NCI-H2081 (cell line): ENCODE data around the gene INPP5D.
A peak's percentile ranks its signal among the peaks of the same experiment; 100 is the strongest.
"Not testable (repeated sequence)": the region's sequence is repeated elsewhere in the genome, so short reads cannot be mapped to it uniquely, and the experiment has no call there.

ENCODE experiments used
- DNase-seq, 2 experiments: peaks; one replicate each; lab custom pipeline; 2025; lab: John Stamatoyannopoulos, UW

INPP5D gene

DNA sequence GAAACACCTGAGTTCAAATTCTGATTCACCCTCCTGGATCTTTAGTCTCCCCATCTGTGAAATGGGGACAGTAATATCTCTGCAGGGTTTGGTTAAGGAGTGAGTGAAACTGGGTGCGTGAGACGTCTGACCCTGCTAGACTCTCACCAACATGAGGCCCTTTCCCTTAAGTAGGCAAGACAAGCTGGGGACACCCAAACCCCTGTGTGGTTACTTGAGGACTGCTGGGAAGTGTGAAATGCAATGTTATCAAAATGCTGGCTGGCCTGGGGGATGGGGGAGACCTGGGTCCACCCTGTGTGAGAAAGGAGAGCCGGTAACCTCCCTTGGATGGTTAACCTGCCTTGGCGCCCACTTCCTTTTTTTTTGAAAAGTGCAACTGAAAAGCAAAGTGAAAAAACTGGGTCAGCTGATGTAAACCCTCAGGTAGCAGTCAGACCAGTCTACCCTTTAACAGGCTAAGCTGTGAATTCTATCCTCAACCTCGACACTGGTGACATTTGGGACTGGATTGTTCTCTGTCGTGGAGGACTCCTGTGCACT is 82.3 kb downstream of the INPP5D start:
- DNase-seq, result no peak

DNA sequence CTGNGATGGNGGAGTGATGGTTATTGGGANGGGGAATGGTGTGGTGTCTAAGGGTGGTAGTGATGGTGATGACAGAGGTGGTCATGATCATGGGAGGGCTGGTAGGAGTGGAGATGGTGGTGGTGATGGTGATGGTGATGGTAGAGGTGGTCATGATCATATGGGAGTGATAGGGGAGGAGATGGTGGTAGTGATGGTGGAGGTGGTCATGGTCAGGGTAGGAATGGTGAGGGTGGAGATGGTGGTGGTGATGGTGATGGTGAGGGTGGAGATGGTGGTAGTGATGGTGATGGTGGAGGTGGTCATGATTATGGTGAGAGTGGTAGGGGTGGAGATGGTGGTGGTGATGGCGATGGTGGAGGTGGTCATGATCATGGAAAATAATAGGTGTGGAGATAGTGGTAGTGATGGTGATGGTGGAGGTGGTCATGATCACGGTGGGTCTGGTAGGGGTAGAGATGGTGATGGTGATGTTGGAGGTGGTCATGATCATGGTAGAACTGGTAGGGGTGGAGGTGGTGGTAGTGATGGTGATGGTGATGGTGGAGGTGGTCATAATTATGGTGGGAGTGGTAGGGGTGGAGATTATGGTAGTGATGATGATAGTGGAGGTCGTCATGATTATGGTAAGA is 83.7 kb downstream of the INPP5D start:
- DNase-seq, result no peak

- DNase-seq, result no peak
These were observed 85.6 kb downstream of the INPP5D start for GRCh38 chr2:233145726-233146125.

GRCh38 chr2:233146194-233146593 is 86.1 kb downstream of the INPP5D start:
- DNase-seq, result no peak

DNA sequence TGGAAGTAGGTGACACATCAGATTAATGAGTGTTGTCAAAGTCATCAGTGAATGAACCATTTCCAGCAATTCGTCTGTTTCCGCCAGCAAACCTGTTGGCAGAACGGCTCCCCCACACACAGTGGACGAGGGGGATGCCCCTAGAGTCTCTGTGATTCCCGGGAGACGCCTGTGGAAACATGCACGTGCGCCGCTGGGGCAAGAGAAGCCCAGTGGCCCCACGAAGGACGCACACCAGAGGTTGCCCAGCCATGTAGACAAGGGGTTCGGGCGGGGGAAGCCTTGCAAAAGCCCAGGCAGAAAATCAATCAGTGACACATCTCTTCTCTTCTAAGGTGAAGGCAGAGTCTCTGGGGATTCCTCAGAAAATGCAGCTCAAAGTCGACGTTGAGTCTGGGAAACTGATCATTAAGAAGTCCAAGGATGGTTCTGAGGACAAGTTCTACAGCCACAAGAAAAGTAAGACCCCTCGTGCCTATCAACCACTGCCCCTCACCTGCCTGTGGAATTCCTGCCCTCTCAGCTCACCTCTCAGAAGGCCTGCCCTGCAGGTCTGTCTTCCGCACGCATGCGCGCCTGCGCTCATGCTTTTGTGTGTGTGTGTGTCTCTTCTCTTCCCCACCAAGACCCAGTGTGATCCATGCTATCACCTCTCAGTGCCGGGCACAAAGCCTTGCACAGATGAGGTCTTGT is 87.1 kb downstream of the INPP5D start:
- no peak for DNase-seq

- no peak for DNase-seq
These were observed 87.7 kb downstream of the INPP5D start for GRCh38 chr2:233147829-233148167.

DNA sequence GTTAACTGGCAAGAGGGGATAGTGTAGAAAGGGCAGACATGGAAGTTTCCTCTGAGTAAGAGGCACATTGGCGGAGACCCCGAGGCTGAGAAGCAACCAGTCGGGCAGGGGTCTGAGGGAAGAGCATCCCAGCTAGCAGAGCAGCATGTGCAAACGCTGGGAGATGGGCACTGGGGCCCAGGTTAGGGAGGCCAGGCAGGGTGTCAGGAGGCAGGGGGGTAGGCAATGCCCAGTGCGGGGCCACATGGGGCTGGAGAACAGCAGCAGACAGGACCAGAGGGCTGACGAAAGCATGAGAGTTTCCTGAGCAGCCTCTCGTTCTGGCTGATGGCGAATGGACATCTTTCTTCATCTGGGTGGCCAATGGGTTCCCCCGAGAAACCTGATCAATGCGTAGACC is 88.2 kb downstream of the INPP5D start:
- no peak for DNase-seq

DNA sequence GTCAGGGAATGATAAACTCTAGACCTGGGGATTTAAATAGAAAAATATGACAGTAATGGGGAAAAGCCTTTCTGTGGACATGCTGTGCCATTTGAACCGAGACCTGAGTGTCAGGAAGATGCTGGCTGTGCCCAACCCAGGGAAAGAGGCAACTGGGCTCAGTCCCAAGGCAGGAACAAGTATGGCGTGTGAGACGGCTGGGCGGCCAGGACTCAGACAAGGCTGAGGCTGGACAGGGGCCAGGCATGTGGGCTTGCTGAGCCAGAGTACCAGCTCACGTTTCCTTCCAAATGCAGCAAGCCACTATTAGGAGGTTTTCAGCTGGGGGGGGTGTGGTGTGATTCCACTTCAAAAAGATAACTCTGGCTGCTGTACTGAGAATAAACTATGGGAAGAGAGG is 92.4 kb downstream of the INPP5D start:
- peak in 1 of 2 experiments; percentile 7 for DNase-seq

GRCh38 chr2:233153146-233153798 is 93.1 kb downstream of the INPP5D start:
- no peak for DNase-seq

- no peak for DNase-seq
These were observed 95.9 kb downstream of the INPP5D start for GRCh38 chr2:233156001-233156400.

DNA sequence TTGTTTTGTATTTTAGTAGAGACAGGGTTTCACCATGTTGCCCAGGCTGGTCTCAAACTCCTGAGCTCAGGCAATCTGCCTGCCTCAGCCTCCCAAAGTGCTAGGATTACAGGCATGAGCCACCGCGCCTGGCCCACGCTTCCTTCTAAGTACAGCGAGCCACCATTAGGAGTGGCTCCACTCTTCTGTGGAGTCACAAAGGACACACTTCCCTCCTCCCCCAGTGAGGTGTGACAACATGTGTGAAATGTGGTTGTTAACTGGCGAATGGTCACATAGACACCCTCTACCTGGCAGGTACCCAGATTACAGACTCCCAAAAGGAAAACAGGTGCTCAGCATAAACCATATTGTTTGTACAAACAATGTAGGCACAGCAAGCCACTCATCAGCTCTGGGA is 96.3 kb downstream of the INPP5D start:
- DNase-seq, result not testable (repeated sequence)

DNA sequence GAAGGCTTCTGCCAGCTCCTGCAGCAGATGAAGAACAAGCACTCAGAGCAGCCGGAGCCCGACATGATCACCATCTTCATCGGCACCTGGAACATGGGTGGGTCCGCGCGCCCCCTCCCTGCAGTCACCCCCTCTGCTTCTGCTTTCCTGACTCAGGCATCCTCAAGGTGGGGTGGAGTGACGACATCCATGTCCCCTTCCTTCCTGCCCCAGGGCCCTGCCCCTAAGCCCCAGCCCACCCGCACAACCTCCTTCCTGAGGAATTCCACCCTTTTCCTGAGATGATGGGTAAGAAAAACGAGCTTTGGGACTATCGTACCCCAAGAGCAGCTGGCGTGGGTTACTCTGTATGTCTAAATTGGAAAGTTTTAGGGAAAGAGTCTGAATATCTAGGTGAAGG is 101.6 kb downstream of the INPP5D start:
- no peak for DNase-seq

- no peak for DNase-seq
These were observed 102.6 kb downstream of the INPP5D start for GRCh38 chr2:233162770-233163169.

GRCh38 chr2:233163486-233164103 is 103.5 kb downstream of the INPP5D start:
- no peak for DNase-seq

- DNase-seq, result no peak
These were observed 104.0 kb downstream of the INPP5D start for GRCh38 chr2:233164128-233164635.

DNA sequence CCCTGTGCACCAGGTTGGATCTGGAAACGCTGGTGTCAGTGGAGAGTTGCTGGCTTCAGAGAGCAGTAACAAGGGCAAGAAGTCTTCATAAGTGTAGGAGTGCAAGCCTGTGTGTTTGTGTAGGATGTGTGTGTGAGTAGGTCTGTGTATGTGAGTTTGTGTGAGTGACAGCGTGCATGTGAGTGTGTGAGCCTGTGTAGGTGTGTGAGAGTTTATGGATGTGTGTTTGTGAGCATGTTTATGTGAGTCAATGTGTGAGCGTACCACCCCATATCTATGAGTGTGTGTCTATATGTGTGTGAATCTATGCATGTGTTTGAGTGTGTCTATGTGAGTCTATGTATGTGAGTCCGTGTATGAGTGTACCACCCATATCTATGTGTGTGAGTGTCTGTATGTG is 104.8 kb downstream of the INPP5D start:
- no peak for DNase-seq

GRCh38 chr2:233165543-233165894 is 105.4 kb downstream of the INPP5D start:
- DNase-seq, result no peak

DNA sequence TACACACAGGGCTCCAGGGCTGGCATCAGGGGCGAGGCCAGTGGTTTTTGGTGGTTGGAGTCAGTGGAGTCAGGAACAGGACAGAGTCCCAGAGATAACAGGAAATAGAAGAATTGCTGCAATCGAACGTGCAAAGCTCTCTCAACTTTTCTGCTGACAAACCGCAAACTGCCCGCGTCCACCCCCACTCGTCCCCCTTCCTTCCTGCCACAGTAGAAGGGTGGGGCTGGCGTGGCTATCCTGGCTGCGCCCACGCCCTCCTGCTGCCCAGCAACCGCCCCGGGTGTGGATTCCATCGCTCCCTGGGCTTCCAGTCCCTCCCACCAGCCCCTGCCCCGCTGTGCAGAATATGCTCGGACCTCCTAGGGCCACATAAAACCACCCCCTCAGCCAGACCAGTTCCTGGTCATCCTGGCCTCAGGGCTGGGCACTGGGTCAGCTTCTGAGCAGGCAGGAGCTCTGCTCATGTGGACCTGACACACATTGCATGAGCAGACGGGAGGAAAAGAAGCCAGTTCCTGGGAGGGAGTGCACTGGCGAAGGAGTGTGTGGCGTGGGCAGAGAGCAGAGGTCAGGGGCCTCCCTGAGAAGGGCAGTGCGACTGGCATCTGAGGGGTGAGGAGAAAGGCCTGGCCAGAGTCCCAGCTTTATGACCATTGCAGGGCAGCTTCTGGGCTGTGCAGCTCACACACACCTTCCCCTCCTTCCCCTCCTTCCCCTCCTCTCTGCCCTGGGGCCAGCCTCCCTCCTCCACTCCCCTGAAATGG is 105.9 kb downstream of the INPP5D start:
- DNase-seq, result no peak

GRCh38 chr2:233168445-233168844 is 108.3 kb downstream of the INPP5D start:
- DNase-seq, result no peak

GRCh38 chr2:233168919-233169318 is 108.8 kb downstream of the INPP5D start:
- DNase-seq, result no peak

DNA sequence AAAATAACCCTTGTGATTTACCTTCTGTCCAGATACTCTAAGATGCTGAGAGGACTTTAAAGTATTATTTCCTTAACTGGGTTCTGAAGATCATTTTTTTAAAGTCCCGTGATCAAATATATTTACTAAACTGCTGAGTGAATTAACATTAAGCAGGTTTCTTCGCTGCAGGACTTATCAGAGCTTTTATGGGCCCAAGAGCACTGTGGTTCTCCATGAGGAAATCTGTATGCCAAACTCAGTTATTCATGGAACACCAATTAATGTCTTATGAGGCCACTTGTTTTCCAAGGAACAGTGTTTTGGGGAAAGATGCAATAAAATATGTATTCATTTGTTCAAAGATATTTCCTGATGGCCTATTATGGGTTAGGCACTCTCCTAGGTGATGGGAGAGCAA is 111.2 kb downstream of the INPP5D start:
- no peak for DNase-seq

DNA sequence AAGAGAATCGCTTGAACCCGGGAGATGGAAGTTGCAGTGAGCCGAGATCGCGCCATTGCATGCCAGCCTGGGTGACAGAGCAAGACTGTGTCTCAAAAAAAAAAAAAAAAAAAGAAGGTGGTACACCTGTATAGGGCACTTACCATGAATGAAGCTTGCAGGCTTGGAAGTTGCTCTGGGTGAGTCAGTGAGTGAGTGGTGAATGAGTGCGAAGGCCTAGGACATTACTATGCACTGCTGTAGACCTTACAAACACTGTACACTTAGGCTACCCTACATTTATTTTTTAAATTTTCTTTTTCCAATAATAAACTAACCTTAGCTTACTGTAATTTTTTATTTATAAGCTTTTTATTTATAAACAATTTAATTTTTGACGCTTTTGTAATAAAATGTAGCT is 113.0 kb downstream of the INPP5D start:
- no peak for DNase-seq
